Osteocyte (in vitro differentiated cells): Measurements from ENCODE around the gene PRDM15. TPM values are rescaled to one million over a fixed set of nuclear protein-coding genes. Genes with fewer than 3 reads are reported as not detected.
A peak's percentile ranks its signal among the peaks of the same experiment; 100 is the strongest.

ENCODE experiments used
- DNase-seq: peaks from one replicate; pipeline ENCODE4 v3.0.0; 2021; ENCODE audit warnings: mixed read lengths; ENCODE audit not compliant: unreplicated experiment; ENCODE audit errors: extremely low spot score
- H3K27ac Mint-ChIP-seq: one replicate; pipeline ENCODE4 v1.8.0; 2021; ENCODE audit warnings: mild to moderate bottlenecking, mixed read lengths; ENCODE audit not compliant: unreplicated experiment
- H3K27me3 Mint-ChIP-seq: one replicate; pipeline ENCODE4 v1.8.0; 2021; ENCODE audit warnings: mixed read lengths; ENCODE audit not compliant: unreplicated experiment
- H3K36me3 Mint-ChIP-seq: one replicate; pipeline ENCODE4 v1.8.0; 2021; ENCODE audit warnings: mixed read lengths; ENCODE audit not compliant: unreplicated experiment
- H3K4me1 Mint-ChIP-seq: one replicate; pipeline ENCODE4 v1.8.0; 2021; ENCODE audit warnings: mixed read lengths; ENCODE audit not compliant: unreplicated experiment
- H3K4me3 Mint-ChIP-seq: one replicate; pipeline ENCODE4 v1.8.0; 2021; ENCODE audit warnings: mild to moderate bottlenecking, moderate library complexity, mixed read lengths; ENCODE audit not compliant: unreplicated experiment
- H3K9me3 Mint-ChIP-seq: one replicate; pipeline ENCODE4 v1.8.0; 2021; ENCODE audit warnings: mixed read lengths; ENCODE audit not compliant: unreplicated experiment
- CTCF ChIP-seq: fragments of 200-600 bp; sonication (generic); IDR thresholded peaks from 2 replicates; pipeline ENCODE4 v1.5.0; 2021; ENCODE audit warnings: antibody characterized with exemption, mild to moderate bottlenecking, moderate library complexity
- total RNA-seq: library from RNA; stranded (reverse); gene quantifications from 2 replicates; pipeline ENCODE4 v1.2.1, GENCODE V29; 2021

PRDM15 gene
- total RNA-seq, 1 donor from 2014 or later: 11.4 TPM

- TF ChIP-seq CTCF: no peak
- no peaks in the 10 kb centered on the region for H3K36me3 Mint-ChIP-seq
- H3K4me3 Mint-ChIP-seq: peak overlapping the region; percentile 40
- H3K4me1 Mint-ChIP-seq: peaks cover 22% of the 10 kb centered on the region
- H3K9me3 Mint-ChIP-seq: no peaks in the 10 kb centered on the region
- DNase-seq: peak; percentile 90
- H3K27ac Mint-ChIP-seq: no peak overlapping the region
- H3K27me3 Mint-ChIP-seq: no peaks in the 10 kb centered on the region
Measured at GRCh38 chr21:41878831-41879189, 334 bp downstream of the PRDM15 start.

- Mint-ChIP-seq H3K27ac (peak overlapping the region; percentile 83), H3K4me1 (peaks cover 22% of the 10 kb centered on the region), H3K36me3 (no peaks in the 10 kb centered on the region), H3K27me3 (no peaks in the 10 kb centered on the region), H3K4me3 (peak overlapping the region; percentile 80), H3K9me3 (no peaks in the 10 kb centered on the region)
- TF ChIP-seq CTCF: no peak
- DNase-seq: no peak
Measured at GRCh38 chr21:41877901-41878830, 978 bp downstream of the PRDM15 start.

GRCh38 chr21:41876928-41877652 is 2.1 kb downstream of the PRDM15 start:
- no peaks in the 10 kb centered on the region for H3K9me3 Mint-ChIP-seq
- peak overlapping the region; percentile 83 for H3K27ac Mint-ChIP-seq
- H3K36me3 Mint-ChIP-seq: no peaks in the 10 kb centered on the region
- H3K27me3 Mint-ChIP-seq: no peaks in the 10 kb centered on the region
- no peak for TF ChIP-seq CTCF
- H3K4me3 Mint-ChIP-seq: peak overlapping the region; percentile 80
- DNase-seq: no peak
- H3K4me1 Mint-ChIP-seq: peaks cover 22% of the 10 kb centered on the region

GRCh38 chr21:41876396-41876795 is 2.7 kb downstream of the PRDM15 start:
- peaks cover 22% of the 10 kb centered on the region for H3K4me1 Mint-ChIP-seq
- no peak overlapping the region for H3K27ac Mint-ChIP-seq
- no peaks in the 10 kb centered on the region for H3K9me3 Mint-ChIP-seq
- H3K27me3 Mint-ChIP-seq: no peaks in the 10 kb centered on the region
- no peak overlapping the region for H3K4me3 Mint-ChIP-seq
- no peak for TF ChIP-seq CTCF
- H3K36me3 Mint-ChIP-seq: no peaks in the 10 kb centered on the region
- DNase-seq: no peak

- Mint-ChIP-seq H3K27ac (no peak overlapping the region), H3K4me1 (peaks cover 20% of the 10 kb centered on the region), H3K36me3 (no peaks in the 10 kb centered on the region), H3K27me3 (no peaks in the 10 kb centered on the region), H3K4me3 (no peak overlapping the region), H3K9me3 (no peaks in the 10 kb centered on the region)
- DNase-seq: no peak
- no peak for TF ChIP-seq CTCF
Measured at GRCh38 chr21:41875086-41875485, 4.1 kb downstream of the PRDM15 start.
